Spleen (tissue), 11 donors: ENCODE data around the gene VPS39. TPM values are rescaled to one million over a fixed set of nuclear protein-coding genes. Genes with fewer than 3 reads are reported as not detected.
A peak's percentile ranks its signal among the peaks of the same experiment; 100 is the strongest.

Experiments used
- DNase-seq: peaks from one replicate; pipeline ENCODE4 v3.0.0-alpha.2; 2020
- H3K27ac ChIP-seq, 8 donors: fragments of 200-600 bp; sonication (generic) in 7 of 8; 1 replicate in 4 of 8; 2 replicates in 4 of 8; pipeline versions ENCODE4 v1.5.0 to v1.8.0; 2016 to 2021; ENCODE audit warnings: inconsistent platforms in 4 of 8, mild to moderate bottlenecking in 4 of 8, moderate library complexity in 1 of 8
- H3K27me3 ChIP-seq, 7 donors: fragments of 200-600 bp; sonication (generic) in 6 of 7; replicated peaks in 1 of 7; 1 replicate in 4 of 7; 2 replicates in 3 of 7; pipeline versions ENCODE4 v1.5.0 to v1.8.0; 2016 to 2021; ENCODE audit warnings: inconsistent platforms in 3 of 7, mild to moderate bottlenecking in 1 of 7
- H3K36me3 ChIP-seq, 6 donors: fragments of 200-600 bp; sonication (generic) in 5 of 6; 1 replicate in 4 of 6; 2 replicates in 2 of 6; pipeline versions ENCODE4 v1.5.0 to v1.8.0; 2016 to 2021; ENCODE audit warnings: inconsistent platforms in 2 of 6
- H3K4me1 ChIP-seq, 6 donors: fragments of 200-600 bp; sonication (generic) in 5 of 6; 1 replicate in 3 of 6; 2 replicates in 3 of 6; pipeline versions ENCODE4 v1.5.0 to v1.8.0; 2016 to 2021; ENCODE audit warnings: inconsistent platforms in 3 of 6
- H3K4me3 ChIP-seq, 8 donors: fragments of 200-600 bp; sonication (generic) in 7 of 8; 1 replicate in 4 of 8; 2 replicates in 4 of 8; pipeline versions ENCODE4 v1.5.0 to v1.8.0; 2016 to 2021; ENCODE audit warnings: inconsistent platforms in 4 of 8, mild to moderate bottlenecking in 4 of 8, moderate library complexity in 2 of 8
- H3K9me3 ChIP-seq, 8 donors: fragments of 200-600 bp; sonication (generic) in 7 of 8; 1 replicate in 4 of 8; 2 replicates in 4 of 8; pipeline versions ENCODE4 v1.5.0 to v1.8.0; 2016 to 2021; ENCODE audit warnings: inconsistent platforms in 4 of 8
- POLR2A ChIP-seq, 3 donors: fragments of 450-650 bp; IDR thresholded peaks; one replicate each; pipeline ENCODE4 v1.5.1; 2017; ENCODE audit warnings: antibody characterized with exemption in 3 of 3, mild to moderate bottlenecking in 1 of 3
- POLR2AphosphoS5 ChIP-seq, 3 donors: sonication (generic); formaldehyde crosslinking; IDR thresholded peaks; one replicate each; pipeline ENCODE4 v1.5.1; 2017; ENCODE audit warnings: antibody characterized with exemption in 3 of 3
- WGBS, 5 donors: extraction: QIAGEN DNeasy Blood & Tissue Kit in 3 of 5; methylation state at CpG; one replicate each; pipeline versions ENCODE4 v1.1.5 to v1.1.7; 2013 to 2018; 5-methylcytosine and 5-hydroxymethylcytosine counted together
- intact Hi-C: fragments of 100-400 bp; cut with DNase I; formaldehyde crosslinking; loops from one replicate; pipeline ENCODE4 v1.15.0; 2023; ENCODE audit warnings: low total_unique reads
- polyA plus RNA-seq, 3 donors: library from polyadenylated mRNA; stranded (reverse); fragments of 200-250 nt; gene quantifications; one replicate each; pipeline ENCODE4 v1.2.1, GENCODE V29; 2013
- total RNA-seq, 7 donors: library from RNA; depleted of rRNA in 3 of 7; stranded (reverse); fragments of >200 nt in 3 of 7; fragmentation: NEBNext Ultra II Directional in 4 of 7; extraction: Animal tissue kit (Norgen Biotek cat#: 25700) in 4 of 7; gene quantifications; one replicate each; pipeline versions ENCODE4 v1.1.0 to v1.2.1, GENCODE V29; 2016 to 2021
- TF ChIP-seq, protein P1 (sequence below), 11 experiments: fragments of 200-600 bp in 7 of 11; fragments of 450-650 bp in 4 of 11; sonication (generic) in 4 of 11; IDR thresholded peaks in 8 of 11; conservative IDR thresholded peaks in 3 of 11; 1 replicate in 7 of 11; 2 replicates in 4 of 11; pipeline versions ENCODE4 v1.4.0 to v1.8.0; 2016 to 2021; ENCODE audit warnings: antibody characterized with exemption in 11 of 11, inconsistent platforms in 4 of 11, mild to moderate bottlenecking in 1 of 11
- donor health status: healthy with polysubstance abuse.
- donor health status: DM: no; HTN: no; CAD: no; lungs with moderate emphysema.
- donor health status: DM: no; HTN: no; CAD: no.
- donor health status: Bipolar disorder and iron deficiency.
- donor health status: healthy.
- donor health status: DM: no; HTN: no; CAD: no.
- donor health status: DM: yes; HTN: yes; CAD: no.

The VPS39 gene
- total and polyA plus RNA-seq, 10 donors = 25.9 to 220 (median 94.2) TPM

DNA sequence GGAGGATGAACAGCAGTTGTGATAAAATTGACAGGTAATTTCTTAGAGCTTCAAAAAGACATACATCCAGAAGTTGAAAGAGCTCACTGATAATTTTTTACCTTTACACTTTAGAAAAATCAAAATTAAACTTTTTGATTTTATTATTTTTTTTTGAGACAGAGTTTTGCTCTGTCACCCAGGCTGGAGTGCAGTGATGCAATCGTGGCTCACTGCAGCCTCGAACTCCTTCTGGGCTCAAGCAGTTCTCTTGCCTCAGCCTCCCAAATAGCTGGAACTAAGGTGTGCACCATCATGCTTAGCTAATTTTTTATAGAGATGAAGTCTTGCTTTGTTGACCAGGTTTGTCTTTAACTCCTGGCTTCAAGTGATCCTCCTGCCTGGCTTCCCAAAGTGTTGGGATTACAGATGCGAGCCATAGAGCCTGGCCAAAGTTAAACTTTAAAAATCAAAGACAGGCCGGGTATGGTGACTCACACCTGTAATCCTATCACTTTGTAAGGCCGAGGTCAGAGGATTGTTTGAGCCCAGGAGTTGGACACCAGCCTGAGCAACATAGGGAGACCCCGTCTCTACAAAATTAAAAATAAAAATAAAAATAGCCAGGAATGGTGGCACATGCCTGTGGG is 73.4 kb downstream of the VPS39 start:
- Histone ChIP-seq H3K4me1 (no peaks in the 10 kb centered on the region), H3K36me3 (no peaks in the 10 kb centered on the region), H3K27me3 (peaks cover 0 to 24% (median 0%) of the 10 kb centered on the region in 7 donors), H3K4me3 (no peak overlapping the region), H3K27ac (no peak overlapping the region), H3K9me3 (no peaks in the 10 kb centered on the region)
- intact Hi-C loops = no loop called here
- DNase-seq = no peak
- TF ChIP-seq POLR2AphosphoS5 (IDR thresholded peaks at IDR 0.05) = no peak
- TF ChIP-seq, protein P1, sequence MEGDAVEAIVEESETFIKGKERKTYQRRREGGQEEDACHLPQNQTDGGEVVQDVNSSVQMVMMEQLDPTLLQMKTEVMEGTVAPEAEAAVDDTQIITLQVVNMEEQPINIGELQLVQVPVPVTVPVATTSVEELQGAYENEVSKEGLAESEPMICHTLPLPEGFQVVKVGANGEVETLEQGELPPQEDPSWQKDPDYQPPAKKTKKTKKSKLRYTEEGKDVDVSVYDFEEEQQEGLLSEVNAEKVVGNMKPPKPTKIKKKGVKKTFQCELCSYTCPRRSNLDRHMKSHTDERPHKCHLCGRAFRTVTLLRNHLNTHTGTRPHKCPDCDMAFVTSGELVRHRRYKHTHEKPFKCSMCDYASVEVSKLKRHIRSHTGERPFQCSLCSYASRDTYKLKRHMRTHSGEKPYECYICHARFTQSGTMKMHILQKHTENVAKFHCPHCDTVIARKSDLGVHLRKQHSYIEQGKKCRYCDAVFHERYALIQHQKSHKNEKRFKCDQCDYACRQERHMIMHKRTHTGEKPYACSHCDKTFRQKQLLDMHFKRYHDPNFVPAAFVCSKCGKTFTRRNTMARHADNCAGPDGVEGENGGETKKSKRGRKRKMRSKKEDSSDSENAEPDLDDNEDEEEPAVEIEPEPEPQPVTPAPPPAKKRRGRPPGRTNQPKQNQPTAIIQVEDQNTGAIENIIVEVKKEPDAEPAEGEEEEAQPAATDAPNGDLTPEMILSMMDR (IDR thresholded peaks at IDR 0.05 in 8 of 11, conservative IDR thresholded peaks at IDR 0.05 in 3 of 11) = no peak
- TF ChIP-seq POLR2A (IDR thresholded peaks at IDR 0.05) = no peak
- WGBS, 5 donors = 82 to 96% (median 87%) methylated on average over 6 of the region's 6 CpGs

DNA sequence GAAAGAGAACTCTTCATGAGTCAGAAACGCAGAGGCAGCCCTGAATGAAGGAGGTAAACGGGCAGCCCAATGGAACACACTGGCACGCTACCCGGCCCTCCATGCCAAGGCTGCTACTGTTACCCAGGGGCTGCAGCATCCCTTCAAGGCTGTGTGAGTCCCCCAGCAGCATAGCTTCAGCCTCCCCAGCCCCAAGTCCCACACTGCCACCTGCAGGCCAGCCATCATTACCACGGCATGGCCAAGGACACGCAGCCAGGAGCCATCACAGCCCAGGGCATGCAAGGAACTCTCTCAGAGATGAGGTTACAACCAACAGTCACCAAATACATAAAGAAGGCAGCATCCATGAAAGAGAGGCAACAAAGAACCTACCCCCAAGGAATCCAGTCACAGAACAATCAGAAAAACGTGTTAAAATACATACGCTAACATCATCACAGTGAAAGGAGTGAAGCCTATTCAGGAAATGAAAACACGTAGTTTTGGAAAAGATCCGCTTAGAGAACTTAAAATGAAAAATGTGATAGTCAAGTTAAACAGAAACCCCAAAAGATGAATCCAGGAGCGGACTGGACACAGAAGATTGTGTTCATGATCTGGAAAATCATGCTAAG is 74.1 kb downstream of the VPS39 start:
- Histone ChIP-seq H3K4me1 (no peaks in the 10 kb centered on the region), H3K36me3 (no peaks in the 10 kb centered on the region), H3K9me3 (no peaks in the 10 kb centered on the region), H3K27ac (no peak overlapping the region), H3K27me3 (peaks cover 0 to 24% (median 0%) of the 10 kb centered on the region in 7 donors), H3K4me3 (no peak overlapping the region)
- DNase-seq = no peak
- 60 to 73% (median 64%) methylated on average over 11 of the region's 11 CpGs for WGBS, 5 donors
- intact Hi-C loops = no loop called here
- TF ChIP-seq POLR2A (IDR thresholded peaks at IDR 0.05) = no peak
- TF ChIP-seq, protein P1 (IDR thresholded peaks at IDR 0.05 in 8 of 11, conservative IDR thresholded peaks at IDR 0.05 in 3 of 11) = peak in 8 of 11 experiments; percentile 30 to 65 (median 46)

DNA sequence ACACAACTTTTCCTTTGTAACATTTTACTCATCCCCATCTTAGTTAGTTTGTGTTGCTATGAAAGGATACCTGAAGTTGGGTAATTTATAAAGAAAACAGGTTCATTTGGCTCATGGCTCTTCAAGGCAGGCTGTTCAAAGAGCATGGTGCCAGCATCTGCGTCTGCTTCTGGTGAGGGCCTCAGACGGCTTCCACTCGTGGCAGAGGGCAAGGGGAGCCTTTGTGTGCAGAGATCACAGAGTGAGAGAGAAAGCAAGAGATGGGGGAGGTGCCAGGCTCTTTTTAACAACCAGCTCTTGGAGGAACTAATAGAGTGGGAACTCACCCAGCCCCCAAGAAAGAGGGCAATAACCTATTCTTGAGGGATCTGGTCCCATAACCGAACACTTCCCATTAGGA is 74.7 kb downstream of the VPS39 start:
- WGBS, 5 donors = 66 to 93% (median 88%) methylated on average over 4 of the region's 4 CpGs
- Histone ChIP-seq H3K27me3 (peaks cover 0 to 24% (median 0%) of the 10 kb centered on the region in 7 donors), H3K4me1 (no peaks in the 10 kb centered on the region), H3K27ac (no peak overlapping the region), H3K4me3 (no peak overlapping the region), H3K36me3 (no peaks in the 10 kb centered on the region), H3K9me3 (no peaks in the 10 kb centered on the region)
- DNase-seq = no peak
- intact Hi-C loops = no loop called here
- TF ChIP-seq POLR2AphosphoS5 (IDR thresholded peaks at IDR 0.05) (no peak), POLR2A (IDR thresholded peaks at IDR 0.05) (no peak)
- TF ChIP-seq, protein P1 (IDR thresholded peaks at IDR 0.05 in 8 of 11, conservative IDR thresholded peaks at IDR 0.05 in 3 of 11) = no peak
